ENCODE measurements around the gene C17orf114.

The C17orf114 gene

GRCh38 chr17:4834681-4835020, 32.5 kb upstream of the C17orf114 start:
- POLR2A ChIA-PET: no interaction called here
- H3K4me3 ChIP-seq (ENCODE audit: low read depth in 2 of 2, low read length in 2 of 2): peak overlapping the region; percentile 73 to 86
- in situ Hi-C loops (cut with HindIII; ENCODE audit: low pct_unique_long_range_greater_than_20kb, low sequenced_read_pairs) (no loop called here), intact Hi-C loops (cut with micrococcal nuclease; ENCODE audit: unreplicated experiment) (no loop called here)
- H3K9me3 ChIP-seq (ENCODE audit: control insufficient read depth, insufficient read depth, low read depth, low read length): no peaks in the 10 kb centered on the region
- CTCF ChIA-PET: no interaction called here
- peaks cover 9% of the 10 kb centered on the region for H3K4me1 ChIP-seq (ENCODE audit: control insufficient read depth, insufficient read depth, low read length)
- no peak for DNase-seq (ENCODE audit: low read depth, low spot score)
- no peaks in the 10 kb centered on the region for H3K27me3 ChIP-seq (ENCODE audit: control insufficient read depth, insufficient read depth, low read length)
- no peaks in the 10 kb centered on the region for H3K36me3 ChIP-seq (ENCODE audit: control insufficient read depth, insufficient read depth, low read length)
- no TSS peak for BruUV-seq (replicated peaks)
- H3K27ac ChIP-seq (ENCODE audit: low read length): peak overlapping the region; percentile 75
- TF ChIP-seq SIN3A (IDR thresholded peaks at IDR 0.05; ENCODE audit: borderline replicate concordance, insufficient read depth, low read depth, low read length) (no peak), POLR2AphosphoS5 (IDR thresholded peaks at IDR 0.05; ENCODE audit: low read depth, low read length) (no peak), TCF7L2 (IDR thresholded peaks at IDR 0.05; ENCODE audit: low read depth, low read length) (no peak), REST (IDR thresholded peaks at IDR 0.05; ENCODE audit: insufficient read depth in 1 of 2, low read depth in 2 of 2, low read length in 1 of 2) (no peak)
- TF ChIP-seq, protein P1, sequence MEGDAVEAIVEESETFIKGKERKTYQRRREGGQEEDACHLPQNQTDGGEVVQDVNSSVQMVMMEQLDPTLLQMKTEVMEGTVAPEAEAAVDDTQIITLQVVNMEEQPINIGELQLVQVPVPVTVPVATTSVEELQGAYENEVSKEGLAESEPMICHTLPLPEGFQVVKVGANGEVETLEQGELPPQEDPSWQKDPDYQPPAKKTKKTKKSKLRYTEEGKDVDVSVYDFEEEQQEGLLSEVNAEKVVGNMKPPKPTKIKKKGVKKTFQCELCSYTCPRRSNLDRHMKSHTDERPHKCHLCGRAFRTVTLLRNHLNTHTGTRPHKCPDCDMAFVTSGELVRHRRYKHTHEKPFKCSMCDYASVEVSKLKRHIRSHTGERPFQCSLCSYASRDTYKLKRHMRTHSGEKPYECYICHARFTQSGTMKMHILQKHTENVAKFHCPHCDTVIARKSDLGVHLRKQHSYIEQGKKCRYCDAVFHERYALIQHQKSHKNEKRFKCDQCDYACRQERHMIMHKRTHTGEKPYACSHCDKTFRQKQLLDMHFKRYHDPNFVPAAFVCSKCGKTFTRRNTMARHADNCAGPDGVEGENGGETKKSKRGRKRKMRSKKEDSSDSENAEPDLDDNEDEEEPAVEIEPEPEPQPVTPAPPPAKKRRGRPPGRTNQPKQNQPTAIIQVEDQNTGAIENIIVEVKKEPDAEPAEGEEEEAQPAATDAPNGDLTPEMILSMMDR (IDR thresholded peaks at IDR 0.05): no peak
- no peak for ATAC-seq

DNA sequence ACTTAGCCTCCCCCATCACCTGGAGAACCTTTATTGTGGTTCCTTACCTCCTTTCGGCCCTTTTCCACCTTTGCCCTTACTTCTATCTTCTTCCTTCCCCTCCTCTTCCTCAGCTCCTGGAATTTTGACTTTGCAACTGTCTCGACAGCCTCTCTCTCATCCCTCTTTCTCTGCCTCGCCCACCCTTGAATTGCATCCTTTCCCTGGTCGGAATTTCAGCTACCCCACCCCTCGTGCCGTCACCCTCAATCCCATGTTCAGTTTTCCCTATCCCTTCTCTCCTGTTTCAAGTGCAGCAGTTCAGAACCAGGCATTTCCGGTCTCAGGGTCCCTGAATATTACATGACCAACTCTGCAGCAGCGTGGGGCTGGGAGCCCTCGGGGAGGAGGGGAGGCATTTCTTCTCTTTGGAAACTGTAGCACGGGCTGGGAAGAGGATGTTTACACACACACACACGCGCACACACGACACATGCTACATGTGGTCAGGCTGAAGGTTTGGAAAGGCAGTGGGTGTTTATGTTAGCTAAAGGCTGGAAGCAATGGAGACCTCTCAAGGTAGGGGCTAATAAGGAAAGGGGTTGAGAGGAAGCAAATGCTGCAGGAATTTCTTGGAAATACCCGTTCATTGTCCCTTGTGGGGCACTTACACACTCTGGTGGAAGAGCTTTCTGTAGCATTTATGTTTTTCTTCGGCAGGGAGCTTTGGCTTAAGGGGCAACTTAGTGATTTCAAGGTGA, 32.0 kb upstream of the C17orf114 start:
- TF ChIP-seq REST (IDR thresholded peaks at IDR 0.05; ENCODE audit: insufficient read depth in 1 of 2, low read depth in 2 of 2, low read length in 1 of 2): no peak
- TF ChIP-seq TCF7L2 (IDR thresholded peaks at IDR 0.05; ENCODE audit: low read depth, low read length): no peak
- TF ChIP-seq SIN3A (IDR thresholded peaks at IDR 0.05; ENCODE audit: borderline replicate concordance, insufficient read depth, low read depth, low read length): no peak
- TF ChIP-seq, protein P1 (IDR thresholded peaks at IDR 0.05): no peak
- TF ChIP-seq POLR2AphosphoS5 (IDR thresholded peaks at IDR 0.05; ENCODE audit: low read depth, low read length): no peak
- in situ Hi-C loops (cut with HindIII; ENCODE audit: low pct_unique_long_range_greater_than_20kb, low sequenced_read_pairs): no loop called here
- Histone ChIP-seq H3K27me3 (ENCODE audit: control insufficient read depth, insufficient read depth, low read length) (no peaks in the 10 kb centered on the region), H3K4me3 (ENCODE audit: low read depth in 2 of 2, low read length in 2 of 2) (peak overlapping the region; percentile 73 to 86), H3K4me1 (ENCODE audit: control insufficient read depth, insufficient read depth, low read length) (peaks cover 9% of the 10 kb centered on the region), H3K27ac (ENCODE audit: low read length) (peak overlapping the region; percentile 75), H3K9me3 (ENCODE audit: control insufficient read depth, insufficient read depth, low read depth, low read length) (no peaks in the 10 kb centered on the region), H3K36me3 (ENCODE audit: control insufficient read depth, insufficient read depth, low read length) (no peaks in the 10 kb centered on the region)
- intact Hi-C loops (cut with micrococcal nuclease; ENCODE audit: unreplicated experiment): no loop called here
- TSS peak; percentile 79 for BruUV-seq (replicated peaks)
- POLR2A ChIA-PET: no interaction called here
- DNase-seq (ENCODE audit: low read depth, low spot score) (no peak), ATAC-seq (peak; percentile 44; the same call in 1 of the 2 replicates)
- CTCF ChIA-PET: no interaction called here

Data from Panc1 (cell line).